Caco-2 (cell line): ENCODE data around the gene HIVEP1. TPM values are rescaled to one million over a fixed set of nuclear protein-coding genes. Genes with fewer than 3 reads are reported as not detected.

Source experiments
- BruUV-seq: library from RNA; stranded (reverse); fragments of 400-500 nt; replicated peaks from 2 replicates; lab custom pipeline; 2021; lab: Mats Ljungman, UMichigan
- CTCF ChIA-PET: fragments of 300-600 bp; sonication (Branson Sonifier 250); formaldehyde crosslinking; loops from one replicate; lab custom pipeline; 2022; ENCODE audit warnings: antibody characterized with exemption; lab: Charles Lee
- POLR2A ChIA-PET: fragments of 300-600 bp; sonication (Branson Sonifier 250); formaldehyde crosslinking; loops from one replicate; lab custom pipeline; 2022; ENCODE audit warnings: antibody characterized with exemption; lab: Charles Lee
- DNase-seq, 2 experiments: peaks; one replicate each; pipeline versions ENCODE4 v3.0.0 to v3.0.0-alpha.2; 2020 to 2022
- H3K27me3 ChIP-seq: replicated peaks from 2 replicates; pipeline ENCODE4 v1.6.0; 2011; ENCODE audit warnings: low read length; ENCODE audit not compliant: control insufficient read depth, insufficient read depth
- H3K36me3 ChIP-seq: 2 replicates; pipeline ENCODE4 v1.5.1; 2011; ENCODE audit warnings: low read length; ENCODE audit not compliant: control insufficient read depth, insufficient read depth
- H3K4me1 ChIP-seq: fragments of 250-450 bp; sonication (Bioruptor Pico); 2 replicates; pipeline ENCODE4 v1.5.1; 2020; ENCODE audit warnings: mild to moderate bottlenecking
- H3K4me3 ChIP-seq: 2 replicates; pipeline ENCODE4 v1.5.1; 2011; ENCODE audit warnings: low read depth, mild to moderate bottlenecking, control low read depth, low read length
- H3K9me3 ChIP-seq: fragments of 250-450 bp; sonication (Bioruptor Pico); 2 replicates; pipeline ENCODE4 v1.5.1; 2020; ENCODE audit warnings: mild to moderate bottlenecking, moderate library complexity
- H3K27ac Mint-ChIP-seq: one replicate; pipeline ENCODE4 v1.8.0; 2022; ENCODE audit warnings: mixed read lengths; ENCODE audit not compliant: unreplicated experiment
- H3K27me3 Mint-ChIP-seq: one replicate; pipeline ENCODE4 v1.8.0; 2022; ENCODE audit warnings: mixed read lengths; ENCODE audit not compliant: insufficient read depth, unreplicated experiment
- H3K36me3 Mint-ChIP-seq: one replicate; pipeline ENCODE4 v1.8.0; 2022; ENCODE audit warnings: mild to moderate bottlenecking, mixed read lengths; ENCODE audit not compliant: insufficient read depth, unreplicated experiment
- H3K4me1 Mint-ChIP-seq: one replicate; pipeline ENCODE4 v1.8.0; 2022; ENCODE audit warnings: low read depth, mixed read lengths; ENCODE audit not compliant: unreplicated experiment
- H3K4me3 Mint-ChIP-seq: one replicate; pipeline ENCODE4 v1.8.0; 2022; ENCODE audit warnings: mild to moderate bottlenecking, moderate library complexity, mixed read lengths; ENCODE audit not compliant: unreplicated experiment
- H3K9me3 Mint-ChIP-seq: one replicate; pipeline ENCODE4 v1.8.0; 2022; ENCODE audit warnings: mixed read lengths; ENCODE audit not compliant: unreplicated experiment
- intact Hi-C: fragments of 100-400 bp; cut with micrococcal nuclease; formaldehyde crosslinking; loops from one replicate; pipeline ENCODE4 v1.10.0; 2022; ENCODE audit not compliant: unreplicated experiment
- total RNA-seq: library from RNA; stranded (reverse); gene quantifications from 2 replicates; pipeline ENCODE4 v1.2.3, GENCODE V29; 2022
- TF ChIP-seq, protein P1 (sequence below), 2 experiments: fragments of 200-600 bp in 1 of 2; IDR thresholded peaks; 1 replicate in 1 of 2; 2 replicates in 1 of 2; pipeline versions ENCODE4 v1.5.1 to v1.8.0; 2011 to 2022; ENCODE audit warnings: antibody characterized with exemption in 1 of 2, control low read depth in 1 of 2, inconsistent platforms in 1 of 2, low read depth in 1 of 2, low read length in 1 of 2, mild to moderate bottlenecking in 1 of 2, moderate library complexity in 1 of 2; ENCODE audit not compliant: insufficient read depth in 1 of 2, severe bottlenecking in 1 of 2, unreplicated experiment in 1 of 2

Gene HIVEP1
- total RNA-seq, 1 experiment from 2014 or later, result 22.8 TPM

DNA sequence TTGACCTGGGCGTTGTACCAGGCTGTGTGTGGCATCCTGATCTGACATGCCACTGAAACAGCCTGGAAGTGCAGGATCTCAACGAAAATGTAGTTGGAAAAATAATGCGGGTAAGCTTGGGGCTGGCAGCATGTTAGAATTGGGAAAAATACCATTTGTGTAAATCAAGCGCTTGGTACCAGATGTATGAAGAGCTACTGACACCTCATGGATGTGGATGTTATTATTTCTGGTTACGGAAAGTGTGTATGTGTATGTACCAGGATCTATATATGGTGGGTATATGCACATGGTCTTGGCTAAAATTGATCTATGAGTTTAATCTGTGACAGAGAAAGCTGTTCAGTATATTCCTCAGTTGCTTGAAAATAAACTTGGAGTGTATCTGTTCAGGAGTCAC lies 22.7 kb downstream of the HIVEP1 start:
- H3K27ac Mint-ChIP-seq, result peak overlapping the region; percentile 50
- TF ChIP-seq, protein P1, sequence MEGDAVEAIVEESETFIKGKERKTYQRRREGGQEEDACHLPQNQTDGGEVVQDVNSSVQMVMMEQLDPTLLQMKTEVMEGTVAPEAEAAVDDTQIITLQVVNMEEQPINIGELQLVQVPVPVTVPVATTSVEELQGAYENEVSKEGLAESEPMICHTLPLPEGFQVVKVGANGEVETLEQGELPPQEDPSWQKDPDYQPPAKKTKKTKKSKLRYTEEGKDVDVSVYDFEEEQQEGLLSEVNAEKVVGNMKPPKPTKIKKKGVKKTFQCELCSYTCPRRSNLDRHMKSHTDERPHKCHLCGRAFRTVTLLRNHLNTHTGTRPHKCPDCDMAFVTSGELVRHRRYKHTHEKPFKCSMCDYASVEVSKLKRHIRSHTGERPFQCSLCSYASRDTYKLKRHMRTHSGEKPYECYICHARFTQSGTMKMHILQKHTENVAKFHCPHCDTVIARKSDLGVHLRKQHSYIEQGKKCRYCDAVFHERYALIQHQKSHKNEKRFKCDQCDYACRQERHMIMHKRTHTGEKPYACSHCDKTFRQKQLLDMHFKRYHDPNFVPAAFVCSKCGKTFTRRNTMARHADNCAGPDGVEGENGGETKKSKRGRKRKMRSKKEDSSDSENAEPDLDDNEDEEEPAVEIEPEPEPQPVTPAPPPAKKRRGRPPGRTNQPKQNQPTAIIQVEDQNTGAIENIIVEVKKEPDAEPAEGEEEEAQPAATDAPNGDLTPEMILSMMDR (IDR thresholded peaks at IDR 0.05; ENCODE audit: insufficient read depth in 1 of 2, low read depth in 1 of 2, low read length in 1 of 2, severe bottlenecking in 1 of 2, unreplicated experiment in 1 of 2), result no peak
- no peaks in the 10 kb centered on the region for H3K27me3 Mint-ChIP-seq
- H3K9me3 Mint-ChIP-seq, result peaks cover 11% of the 10 kb centered on the region
- peaks cover 18% of the 10 kb centered on the region for H3K4me1 ChIP-seq
- intact Hi-C loops, result no loop called here
- H3K4me3 ChIP-seq, result no peak overlapping the region
- H3K36me3 ChIP-seq, result no peaks in the 10 kb centered on the region
- peaks cover 6% of the 10 kb centered on the region for H3K9me3 ChIP-seq
- BruUV-seq, result no TSS peak
- DNase-seq, result no peak
- no peaks in the 10 kb centered on the region for H3K36me3 Mint-ChIP-seq
- POLR2A ChIA-PET, result no interaction called here
- CTCF ChIA-PET, result interaction anchor here (0.7 kb wide), 1 partner anchor 379 kb away, joined by 4 read pairs; no protein-coding TSS in a partner anchor
- peaks cover 10% of the 10 kb centered on the region for H3K4me1 Mint-ChIP-seq
- H3K4me3 Mint-ChIP-seq, result no peak overlapping the region
- H3K27me3 ChIP-seq, result no peaks in the 10 kb centered on the region

DNA sequence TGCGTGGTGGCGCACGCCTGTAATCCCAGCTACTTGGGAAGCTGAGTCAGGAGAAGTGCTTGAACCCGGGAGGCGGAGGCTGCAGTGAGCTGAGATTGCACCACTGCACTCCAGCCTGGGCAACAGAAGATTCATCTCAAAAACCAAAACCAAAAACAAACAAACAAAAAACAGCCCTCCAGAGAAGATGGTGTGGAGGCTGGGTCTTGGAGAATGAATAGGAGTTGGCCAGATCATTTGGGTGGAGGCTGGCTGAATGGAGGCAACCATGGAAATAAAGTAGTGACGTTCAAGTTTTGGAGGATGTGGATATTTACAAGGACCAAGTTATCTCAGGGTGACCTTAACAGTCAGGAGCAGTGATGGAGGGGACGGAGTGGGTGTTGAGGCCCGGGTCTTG lies 24.7 kb downstream of the HIVEP1 start:
- no peaks in the 10 kb centered on the region for H3K9me3 ChIP-seq
- H3K27ac Mint-ChIP-seq, result no peak overlapping the region
- no peak overlapping the region for H3K4me3 Mint-ChIP-seq
- no TSS peak for BruUV-seq
- no peak overlapping the region for H3K4me3 ChIP-seq
- DNase-seq, result no peak
- POLR2A ChIA-PET, result no interaction called here
- H3K36me3 Mint-ChIP-seq, result no peaks in the 10 kb centered on the region
- peaks cover 10% of the 10 kb centered on the region for H3K4me1 Mint-ChIP-seq
- H3K36me3 ChIP-seq, result no peaks in the 10 kb centered on the region
- no peaks in the 10 kb centered on the region for H3K9me3 Mint-ChIP-seq
- no peaks in the 10 kb centered on the region for H3K27me3 Mint-ChIP-seq
- intact Hi-C loops, result no loop called here
- CTCF ChIA-PET, result no interaction called here
- TF ChIP-seq, protein P1 (IDR thresholded peaks at IDR 0.05; ENCODE audit: insufficient read depth in 1 of 2, low read depth in 1 of 2, low read length in 1 of 2, severe bottlenecking in 1 of 2, unreplicated experiment in 1 of 2), result no peak
- H3K4me1 ChIP-seq, result peaks cover 18% of the 10 kb centered on the region
- H3K27me3 ChIP-seq, result no peaks in the 10 kb centered on the region

DNA sequence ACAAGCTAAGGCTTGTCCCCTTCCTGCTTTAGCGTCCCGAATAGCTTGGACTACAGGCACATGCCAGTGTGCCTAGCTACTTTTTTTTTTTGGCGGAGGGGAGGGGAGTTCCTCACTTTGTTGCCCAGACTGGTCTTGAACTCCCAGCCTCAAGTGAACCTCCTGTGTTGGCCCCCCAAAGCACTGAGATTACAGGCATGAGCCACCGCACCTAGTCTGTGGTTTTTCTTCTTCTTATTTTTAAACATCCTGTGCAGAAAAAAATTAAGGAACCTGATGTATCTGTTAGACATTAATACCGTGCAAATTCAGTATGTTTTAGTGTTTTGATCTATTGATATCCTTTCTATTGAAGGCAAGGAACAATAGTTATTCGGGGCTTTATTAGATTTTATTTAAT lies 25.7 kb downstream of the HIVEP1 start:
- no TSS peak for BruUV-seq
- TF ChIP-seq, protein P1 (IDR thresholded peaks at IDR 0.05; ENCODE audit: insufficient read depth in 1 of 2, low read depth in 1 of 2, low read length in 1 of 2, severe bottlenecking in 1 of 2, unreplicated experiment in 1 of 2), result no peak
- peaks cover 10% of the 10 kb centered on the region for H3K4me1 Mint-ChIP-seq
- H3K27ac Mint-ChIP-seq, result no peak overlapping the region
- Histone ChIP-seq H3K4me3 (no peak overlapping the region), H3K36me3 (no peaks in the 10 kb centered on the region), H3K4me1 (peaks cover 16% of the 10 kb centered on the region), H3K27me3 (no peaks in the 10 kb centered on the region), H3K9me3 (no peaks in the 10 kb centered on the region)
- no peaks in the 10 kb centered on the region for H3K27me3 Mint-ChIP-seq
- no peak overlapping the region for H3K4me3 Mint-ChIP-seq
- ChIA-PET POLR2A (no interaction called here), CTCF (no interaction called here)
- H3K9me3 Mint-ChIP-seq, result no peaks in the 10 kb centered on the region
- intact Hi-C loops, result no loop called here
- DNase-seq, result no peak
- H3K36me3 Mint-ChIP-seq, result no peaks in the 10 kb centered on the region
